ENCODE measurements around the gene ST3GAL3.
A peak's percentile ranks its signal among the peaks of the same experiment; 100 is the strongest.
"Not testable (repeated sequence)": the region's sequence is repeated elsewhere in the genome, so short reads cannot be mapped to it uniquely, and the experiment has no call there.

Gene ST3GAL3

GRCh38 chr1:43716559-43717281, 9.4 kb downstream of the ST3GAL3 start:
- H3K9me3 Mint-ChIP-seq: no peaks in the 10 kb centered on the region
- ATAC-seq: no peak
- H3K27ac Mint-ChIP-seq: no peak overlapping the region
- H3K27me3 Mint-ChIP-seq: no peaks in the 10 kb centered on the region
- no peaks in the 10 kb centered on the region for H3K4me1 Mint-ChIP-seq
- no peaks in the 10 kb centered on the region for H3K36me3 Mint-ChIP-seq
- no peak overlapping the region for H3K4me3 Mint-ChIP-seq

GRCh38 chr1:43719063-43719462, 11.7 kb downstream of the ST3GAL3 start:
- Mint-ChIP-seq H3K27me3 (no peaks in the 10 kb centered on the region), H3K27ac (no peak overlapping the region), H3K9me3 (no peaks in the 10 kb centered on the region), H3K4me1 (no peaks in the 10 kb centered on the region), H3K4me3 (no peak overlapping the region), H3K36me3 (no peaks in the 10 kb centered on the region)
- ATAC-seq: no peak

GRCh38 chr1:43719670-43720419, 12.5 kb downstream of the ST3GAL3 start:
- not testable (repeated sequence) for H3K4me1 Mint-ChIP-seq, ATAC-seq, H3K4me3 Mint-ChIP-seq, H3K9me3 Mint-ChIP-seq, H3K27ac Mint-ChIP-seq, H3K36me3 Mint-ChIP-seq, H3K27me3 Mint-ChIP-seq

- Mint-ChIP-seq H3K27ac (no peak overlapping the region), H3K36me3 (peaks cover 5% of the 10 kb centered on the region), H3K4me3 (no peak overlapping the region), H3K27me3 (no peaks in the 10 kb centered on the region), H3K4me1 (peaks cover 7% of the 10 kb centered on the region), H3K9me3 (no peaks in the 10 kb centered on the region)
- no peak for ATAC-seq
These were observed 15.5 kb downstream of the ST3GAL3 start for GRCh38 chr1:43722810-43723209.

GRCh38 chr1:43729816-43730463, 22.6 kb downstream of the ST3GAL3 start:
- H3K9me3 Mint-ChIP-seq: no peaks in the 10 kb centered on the region

GRCh38 chr1:43731867-43732531, 24.7 kb downstream of the ST3GAL3 start:
- Mint-ChIP-seq H3K4me3 (no peak overlapping the region), H3K36me3 (peaks cover 30% of the 10 kb centered on the region), H3K9me3 (no peaks in the 10 kb centered on the region), H3K27me3 (no peaks in the 10 kb centered on the region), H3K27ac (no peak overlapping the region), H3K4me1 (peaks cover 12% of the 10 kb centered on the region)
- ATAC-seq: no peak

More at GRCh38 chr1:43729816-43730463, 22.6 kb downstream of the ST3GAL3 start:
- H3K27me3 Mint-ChIP-seq: no peaks in the 10 kb centered on the region
- H3K4me3 Mint-ChIP-seq: no peak overlapping the region
- no peak overlapping the region for H3K27ac Mint-ChIP-seq
- ATAC-seq: no peak
- H3K36me3 Mint-ChIP-seq: peaks cover 12% of the 10 kb centered on the region
- H3K4me1 Mint-ChIP-seq: peaks cover 15% of the 10 kb centered on the region

GRCh38 chr1:43736819-43737218, 29.5 kb downstream of the ST3GAL3 start:
- ATAC-seq: no peak
- Mint-ChIP-seq H3K4me3 (no peak overlapping the region), H3K27ac (no peak overlapping the region), H3K36me3 (peaks cover 46% of the 10 kb centered on the region), H3K27me3 (no peaks in the 10 kb centered on the region), H3K9me3 (no peaks in the 10 kb centered on the region), H3K4me1 (peaks cover 8% of the 10 kb centered on the region)

- no peak overlapping the region for H3K27ac Mint-ChIP-seq
- no peak for ATAC-seq
These were observed 34.7 kb downstream of the ST3GAL3 start for GRCh38 chr1:43742026-43742425.

GRCh38 chr1:43743206-43743605, 35.9 kb downstream of the ST3GAL3 start:
- Mint-ChIP-seq H3K9me3 (no peaks in the 10 kb centered on the region), H3K4me1 (peaks cover 9% of the 10 kb centered on the region), H3K4me3 (no peak overlapping the region), H3K27ac (no peak overlapping the region), H3K27me3 (no peaks in the 10 kb centered on the region), H3K36me3 (peaks cover 31% of the 10 kb centered on the region)
- no peak for ATAC-seq

More at GRCh38 chr1:43742026-43742425, 34.7 kb downstream of the ST3GAL3 start:
- H3K4me1 Mint-ChIP-seq: peaks cover 9% of the 10 kb centered on the region
- H3K27me3 Mint-ChIP-seq: no peaks in the 10 kb centered on the region
- H3K4me3 Mint-ChIP-seq: no peak overlapping the region
- peaks cover 34% of the 10 kb centered on the region for H3K36me3 Mint-ChIP-seq
- H3K9me3 Mint-ChIP-seq: no peaks in the 10 kb centered on the region

- no peaks in the 10 kb centered on the region for H3K9me3 Mint-ChIP-seq
- H3K27me3 Mint-ChIP-seq: no peaks in the 10 kb centered on the region
- ATAC-seq: no peak
- peaks cover 22% of the 10 kb centered on the region for H3K36me3 Mint-ChIP-seq
- no peak overlapping the region for H3K27ac Mint-ChIP-seq
- H3K4me1 Mint-ChIP-seq: peaks cover 9% of the 10 kb centered on the region
- H3K4me3 Mint-ChIP-seq: no peak overlapping the region
These were observed 40.4 kb downstream of the ST3GAL3 start for GRCh38 chr1:43747736-43748135.

- Mint-ChIP-seq H3K36me3 (peaks cover 22% of the 10 kb centered on the region), H3K27me3 (no peaks in the 10 kb centered on the region), H3K27ac (no peak overlapping the region), H3K4me1 (peaks cover 16% of the 10 kb centered on the region), H3K9me3 (no peaks in the 10 kb centered on the region), H3K4me3 (no peak overlapping the region)
- ATAC-seq: no peak
These were observed 42.7 kb downstream of the ST3GAL3 start for GRCh38 chr1:43750083-43750482.

- peaks cover 11% of the 10 kb centered on the region for H3K36me3 Mint-ChIP-seq
- no peaks in the 10 kb centered on the region for H3K27me3 Mint-ChIP-seq
- H3K4me1 Mint-ChIP-seq: peaks cover 12% of the 10 kb centered on the region
- peak; percentile 95 for ATAC-seq
- H3K4me3 Mint-ChIP-seq: peak overlapping the region; percentile 18
- no peaks in the 10 kb centered on the region for H3K9me3 Mint-ChIP-seq
- peak overlapping the region; percentile 45 for H3K27ac Mint-ChIP-seq
These were observed 46.1 kb downstream of the ST3GAL3 start for GRCh38 chr1:43753422-43753821.

- no peaks in the 10 kb centered on the region for H3K9me3 Mint-ChIP-seq
- H3K27ac Mint-ChIP-seq: no peak overlapping the region
- peaks cover 11% of the 10 kb centered on the region for H3K36me3 Mint-ChIP-seq
- peaks cover 12% of the 10 kb centered on the region for H3K4me1 Mint-ChIP-seq
- no peak for ATAC-seq
- no peaks in the 10 kb centered on the region for H3K27me3 Mint-ChIP-seq
- H3K4me3 Mint-ChIP-seq: no peak overlapping the region
These were observed 47.6 kb downstream of the ST3GAL3 start for GRCh38 chr1:43754892-43755291.

- H3K4me1 Mint-ChIP-seq: peaks cover 14% of the 10 kb centered on the region
- H3K36me3 Mint-ChIP-seq: peaks cover 7% of the 10 kb centered on the region
- H3K27ac Mint-ChIP-seq: no peak overlapping the region
- H3K4me3 Mint-ChIP-seq: no peak overlapping the region
- no peak for ATAC-seq
- H3K27me3 Mint-ChIP-seq: no peaks in the 10 kb centered on the region
- no peaks in the 10 kb centered on the region for H3K9me3 Mint-ChIP-seq
These were observed 50.2 kb downstream of the ST3GAL3 start for GRCh38 chr1:43757343-43758053.
